HG03378 (cell line): ENCODE results near the gene RPL36.
"Not testable (repeated sequence)": the region's sequence is repeated elsewhere in the genome, so short reads cannot be mapped to it uniquely, and the experiment has no call there.

Source experiments
- ATAC-seq: cut with Tn5 transposase; IDR thresholded peaks from one replicate; pipeline ENCODE4 v1.9.1; 2021; ENCODE audit warnings: mild to moderate bottlenecking, moderate library complexity; ENCODE audit not compliant: unreplicated experiment

RPL36 gene

DNA sequence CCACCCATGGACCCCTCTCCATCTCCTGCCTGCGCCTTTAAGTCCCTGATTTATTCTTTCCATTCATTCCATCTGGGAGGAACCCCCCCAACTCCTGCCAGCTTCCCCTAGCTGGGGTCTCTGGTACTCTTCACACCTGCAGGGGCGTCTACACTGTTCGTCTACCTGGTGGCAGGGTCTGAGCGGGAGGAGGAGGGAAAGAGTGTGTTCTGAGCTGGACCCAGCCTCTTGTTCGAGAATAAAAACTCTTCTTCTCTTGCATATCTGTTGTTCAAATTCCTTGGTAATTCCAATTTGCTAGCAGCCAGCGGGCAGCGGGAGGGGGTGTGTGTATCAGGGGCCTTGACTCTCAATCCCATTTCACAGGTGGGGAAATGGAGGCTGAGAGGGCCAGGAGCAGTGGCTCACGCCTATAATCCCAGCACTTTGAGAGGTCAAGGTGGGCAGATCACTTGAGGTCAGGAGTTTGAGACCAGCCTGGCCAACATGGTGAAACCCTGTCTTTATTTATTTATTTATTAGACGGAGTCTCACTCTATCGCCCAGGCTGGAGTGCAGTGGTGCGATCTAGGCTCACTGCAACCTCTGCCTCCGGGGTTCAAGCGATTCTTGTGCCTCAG, 1.7 kb upstream of the RPL36 start:
- ATAC-seq, result not testable (repeated sequence)

DNA sequence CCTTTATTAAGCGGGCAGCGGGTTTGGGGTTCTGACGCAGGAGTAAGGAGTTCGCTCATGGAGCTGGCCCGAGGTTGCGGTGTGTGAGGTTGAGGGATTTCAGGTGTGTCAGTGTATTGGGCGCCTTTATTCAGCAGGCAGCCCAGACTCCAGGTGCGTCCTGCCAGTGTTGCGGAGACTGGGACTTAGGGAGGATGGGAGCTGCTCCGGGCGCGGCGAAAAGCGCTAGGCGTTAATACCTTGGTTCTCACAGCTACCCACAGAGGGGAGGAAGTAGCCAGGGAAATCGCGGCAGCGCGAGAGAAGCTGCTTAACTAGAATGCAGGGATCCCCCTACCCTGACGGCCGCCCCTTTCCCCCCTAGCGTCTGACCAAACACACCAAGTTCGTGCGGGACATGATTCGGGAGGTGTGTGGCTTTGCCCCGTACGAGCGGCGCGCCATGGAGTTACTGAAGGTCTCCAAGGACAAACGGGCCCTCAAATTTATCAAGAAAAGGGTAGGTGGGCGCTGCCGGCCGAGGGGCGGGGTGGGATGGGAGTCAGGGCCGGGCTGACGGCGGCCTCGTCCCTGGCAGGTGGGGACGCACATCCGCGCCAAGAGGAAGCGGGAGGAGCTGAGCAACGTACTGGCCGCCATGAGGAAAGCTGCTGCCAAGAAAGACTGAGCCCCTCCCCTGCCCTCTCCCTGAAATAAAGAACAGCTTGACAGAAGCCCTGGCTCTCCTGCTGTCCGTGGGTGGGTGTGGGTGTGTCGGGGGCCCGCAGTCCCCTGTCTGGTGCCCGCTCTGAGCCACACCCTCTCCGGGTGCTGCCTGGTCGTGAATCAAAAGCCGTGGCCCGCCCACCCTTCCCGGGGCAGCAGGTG, 1.1 kb downstream of the RPL36 start:
- no peak for ATAC-seq

DNA sequence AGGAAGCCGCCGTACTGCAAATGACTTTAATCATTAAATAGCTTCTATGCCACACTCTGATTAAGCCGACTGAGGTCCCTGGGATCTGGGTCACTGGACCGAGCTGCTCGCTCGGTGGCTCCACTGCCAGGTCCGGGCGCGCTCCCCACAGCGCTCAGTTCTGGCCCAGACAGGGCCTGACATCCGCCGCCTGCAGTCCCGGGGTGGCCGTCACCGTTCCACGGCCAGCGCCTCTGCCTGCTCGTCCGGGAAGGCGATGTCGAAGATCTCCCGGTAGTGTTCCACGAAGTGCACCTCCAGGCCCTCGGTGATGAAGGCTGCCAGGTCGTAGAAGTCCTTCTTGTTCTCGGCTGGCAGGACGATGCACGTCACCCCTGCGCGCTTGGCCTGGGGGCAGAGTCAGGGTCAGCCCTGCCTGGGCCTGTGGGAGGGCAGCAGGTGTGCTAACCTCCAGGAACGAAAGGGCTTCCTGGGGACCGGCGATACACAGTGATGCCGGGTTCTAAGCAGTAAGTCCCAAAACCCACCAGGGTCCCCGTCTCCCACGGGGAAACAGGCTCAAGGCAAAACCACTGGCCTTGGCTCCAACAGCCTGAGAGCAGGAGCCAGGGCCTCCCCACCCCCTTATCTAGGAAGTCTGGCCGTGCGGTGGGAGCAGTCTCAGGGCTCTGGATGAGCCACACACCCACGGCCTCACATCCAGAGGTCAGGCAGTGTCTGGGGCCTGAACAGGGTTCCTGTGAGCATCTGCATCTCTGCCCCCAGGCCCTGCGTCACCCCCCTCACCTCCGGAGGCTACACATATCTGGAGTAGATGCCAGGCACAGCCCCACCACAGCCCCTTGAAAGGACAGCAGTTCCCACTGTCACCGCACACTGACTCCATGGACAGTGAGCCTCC, 2.0 kb downstream of the RPL36 start:
- ATAC-seq, result no peak

DNA sequence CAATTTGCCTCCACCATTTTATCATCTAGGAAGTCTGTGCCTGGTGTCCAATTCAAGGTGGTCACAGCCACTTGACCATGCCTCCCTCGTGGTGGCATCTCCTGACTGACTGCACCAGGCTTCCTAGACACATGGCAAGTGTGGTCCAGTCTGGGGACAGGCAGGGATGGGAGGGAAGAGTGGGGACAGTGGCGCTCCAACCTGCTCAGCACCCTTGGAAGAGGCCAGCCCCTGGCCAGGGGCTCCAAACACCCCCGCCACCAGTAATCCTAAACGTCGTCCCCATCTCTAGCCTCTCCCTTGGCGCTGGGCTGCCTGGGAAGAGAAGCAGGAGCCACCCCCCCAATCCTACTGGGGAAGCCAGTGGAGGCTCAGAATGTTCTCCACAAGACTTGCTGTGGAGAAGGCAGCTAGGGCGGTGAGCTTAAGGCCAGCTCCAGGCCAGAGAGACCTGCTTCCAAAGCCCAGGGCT, 2.7 kb downstream of the RPL36 start:
- ATAC-seq, result no peak

GRCh38 chr19:5693195-5694166, 3.4 kb downstream of the RPL36 start:
- no peak for ATAC-seq

DNA sequence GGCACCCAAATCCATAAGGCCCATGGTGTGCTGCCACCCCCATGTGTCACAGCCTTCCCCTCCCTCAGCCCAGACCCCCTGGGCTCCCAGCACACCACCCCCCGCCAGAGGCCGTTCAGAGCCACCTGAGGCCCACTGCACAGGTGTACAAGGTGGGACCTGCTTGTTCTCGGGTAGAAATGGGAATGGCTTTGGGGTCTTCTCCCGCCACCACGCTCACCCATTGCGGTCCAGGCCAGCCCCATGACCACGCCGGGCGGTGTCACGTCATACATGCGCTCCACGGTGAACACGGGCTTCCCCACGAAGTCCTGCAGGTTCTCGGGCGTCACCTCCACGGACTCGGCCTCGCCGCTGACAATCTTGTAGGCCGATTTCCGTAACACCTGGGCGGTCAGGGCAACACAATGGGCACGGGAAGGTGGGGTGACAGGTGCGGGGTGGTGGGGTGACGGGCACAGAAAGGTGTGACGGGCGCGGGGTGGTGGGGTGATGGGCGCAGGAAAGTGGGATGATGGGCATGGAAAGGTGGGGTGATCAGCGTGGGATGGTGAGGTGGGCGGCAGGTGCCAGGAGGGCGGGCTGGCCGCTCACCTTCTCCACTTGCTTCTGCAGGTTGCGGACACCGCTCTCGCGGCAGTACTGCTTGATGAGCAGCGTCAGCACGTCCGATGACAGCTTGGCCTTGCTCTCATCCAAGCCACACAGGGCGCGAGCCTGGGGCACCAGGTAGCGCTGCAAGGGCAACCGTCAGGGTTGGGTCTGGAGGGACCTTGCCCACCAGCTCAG, 4.3 kb downstream of the RPL36 start:
- ATAC-seq, result no peak

DNA sequence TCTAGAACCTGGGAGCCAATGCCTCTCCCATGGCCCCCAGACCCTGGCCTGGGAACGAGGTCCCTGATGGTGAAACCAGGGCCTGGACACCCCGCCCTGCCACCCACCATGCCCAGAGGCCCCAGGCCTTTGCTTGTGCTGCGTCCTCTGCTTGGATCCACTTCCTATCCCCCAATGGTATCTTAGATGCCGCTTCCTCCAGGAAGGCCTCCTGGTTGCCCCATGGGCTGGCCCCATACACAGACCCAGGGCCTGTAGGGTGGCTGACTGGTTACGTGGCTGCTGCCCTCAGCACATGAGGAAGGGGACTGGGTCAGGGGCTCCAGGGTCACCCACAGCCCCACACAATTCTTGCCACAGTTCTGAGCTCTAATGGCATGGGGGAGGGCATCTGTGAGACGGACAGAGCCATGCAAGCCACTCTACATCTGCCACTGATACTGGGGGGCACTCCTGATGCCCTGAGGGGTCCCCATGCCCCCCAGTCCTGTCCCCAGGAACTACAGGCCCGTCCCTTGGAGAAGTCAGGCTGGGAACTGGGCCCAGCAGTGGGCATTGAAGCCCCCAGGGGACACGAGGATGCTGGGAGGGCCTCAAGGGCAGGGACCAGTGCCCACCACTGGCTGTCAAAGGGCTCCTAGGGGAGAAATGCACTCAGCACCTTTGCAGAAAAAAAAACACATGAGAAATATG, 5.0 kb downstream of the RPL36 start:
- no peak for ATAC-seq

DNA sequence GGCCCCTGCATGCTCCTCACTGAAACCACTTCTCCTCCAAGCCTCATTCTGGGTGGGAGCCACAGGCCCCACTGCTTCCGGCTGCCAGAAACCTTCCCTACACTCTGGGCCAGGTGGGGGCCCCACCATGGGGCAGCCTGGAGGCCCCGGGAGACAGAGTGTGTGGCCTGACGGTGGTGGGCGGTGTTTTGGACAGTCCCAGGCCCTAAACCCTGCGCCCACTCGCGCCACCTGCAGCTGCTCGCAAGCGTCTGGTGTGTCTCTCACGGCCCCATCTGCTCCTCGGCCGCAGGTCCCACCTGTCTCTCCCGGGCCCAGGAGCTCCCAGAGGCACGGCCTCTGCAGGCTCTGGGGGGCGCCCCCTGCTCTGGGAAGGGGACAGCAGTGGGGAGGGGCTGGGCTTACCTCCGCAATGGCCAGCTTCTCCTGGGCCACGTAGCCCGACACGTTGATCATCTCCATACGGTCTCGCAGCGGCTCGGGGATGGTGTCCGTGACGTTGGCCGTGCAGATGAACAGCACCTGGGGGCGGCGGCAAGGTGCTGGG, 5.6 kb downstream of the RPL36 start:
- no peak for ATAC-seq

GRCh38 chr19:5696196-5697021, 6.3 kb downstream of the RPL36 start:
- no peak for ATAC-seq

DNA sequence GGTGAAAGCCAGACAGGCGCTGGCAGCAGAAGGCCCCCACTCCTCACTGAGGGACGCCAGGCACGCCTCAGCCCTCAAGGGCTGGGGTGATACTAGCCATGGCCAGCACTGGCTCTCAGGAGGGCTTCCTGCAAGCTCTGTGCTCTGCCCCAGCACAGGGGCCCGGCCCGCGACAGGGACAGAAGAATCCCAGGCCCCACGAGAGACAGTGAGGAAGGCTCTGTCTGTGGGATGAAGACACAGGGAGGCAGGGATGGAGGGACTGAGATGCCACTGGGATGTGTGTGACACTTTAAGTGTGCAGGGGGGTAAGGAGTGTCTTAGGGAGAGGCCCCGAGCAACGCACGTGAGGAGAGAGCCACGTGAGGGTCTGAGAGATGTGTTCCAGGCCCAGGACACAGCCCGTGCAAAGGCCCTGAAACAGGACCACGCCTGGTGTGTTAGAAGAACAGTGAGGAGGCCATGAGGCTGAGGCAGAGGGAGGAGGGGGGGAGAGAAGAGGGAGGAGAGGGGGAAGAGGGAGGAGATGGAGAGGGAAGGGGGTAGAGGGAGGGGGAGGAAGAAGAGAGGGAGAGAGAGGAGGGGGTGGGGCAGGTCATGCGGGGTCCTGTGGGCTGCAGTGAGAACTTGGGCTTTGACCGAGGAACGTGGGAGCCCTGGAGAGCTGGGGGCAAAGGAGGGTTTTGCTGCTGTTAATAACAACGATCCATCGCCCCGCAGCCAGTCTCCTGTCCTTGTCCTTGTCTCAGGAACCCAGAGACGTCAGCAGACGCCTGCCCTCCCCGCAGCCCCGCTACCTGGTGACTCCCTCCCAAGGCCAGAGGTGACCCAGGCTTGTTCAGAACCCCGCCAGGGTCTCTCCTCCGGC, 7.2 kb downstream of the RPL36 start:
- ATAC-seq, result no peak

GRCh38 chr19:5697890-5698634, 8.0 kb downstream of the RPL36 start:
- ATAC-seq, result no peak

GRCh38 chr19:5698635-5699422, 8.7 kb downstream of the RPL36 start:
- no peak for ATAC-seq

GRCh38 chr19:5700455-5701092, 10.5 kb downstream of the RPL36 start:
- no peak for ATAC-seq

DNA sequence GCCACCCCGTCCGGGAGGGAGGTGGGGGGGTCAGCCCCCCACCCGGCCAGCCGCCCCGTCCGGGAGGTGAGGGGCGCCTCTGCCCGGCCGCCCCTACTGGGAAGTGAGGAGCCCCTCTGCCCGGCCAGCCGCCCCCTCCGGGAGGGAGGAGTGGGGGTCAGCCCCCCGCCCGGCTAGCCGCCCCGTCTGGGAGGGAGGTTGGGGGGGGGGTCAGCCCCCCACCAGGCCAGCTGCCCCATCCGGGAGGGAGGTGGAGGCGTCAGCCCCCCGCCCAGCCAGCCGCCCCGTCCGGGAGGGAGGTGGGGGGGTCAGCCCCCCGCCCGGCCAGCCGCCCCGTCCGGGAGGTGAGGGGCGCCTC, 11.9 kb downstream of the RPL36 start:
- not testable (repeated sequence) for ATAC-seq
